Stomach (tissue), 9 donors: Measurements from ENCODE around the gene JAKMIP2. TPM values are rescaled to one million over a fixed set of nuclear protein-coding genes. Genes with fewer than 3 reads are reported as not detected.

ENCODE experiments used
- DNase-seq, 2 donors: peaks; one replicate each; pipeline versions ENCODE4 v3.0.0 to v3.0.0-alpha.2; 2013 to 2019
- H3K27ac ChIP-seq, 5 donors: fragments of 200-600 bp in 4 of 5; sonication (generic) in 4 of 5; one replicate each; pipeline ENCODE4 v1.5.1; 2013 to 2019; ENCODE audit warnings: mild to moderate bottlenecking in 1 of 5, moderate library complexity in 1 of 5
- H3K27me3 ChIP-seq, 3 donors: fragments of 200-600 bp; sonication (generic); one replicate each; pipeline ENCODE4 v1.5.1; 2017 to 2019; ENCODE audit warnings: mixed run types in 1 of 3
- H3K36me3 ChIP-seq, 4 donors: fragments of 200-600 bp; sonication (generic); 1 replicate in 3 of 4; 2 replicates in 1 of 4; pipeline ENCODE4 v1.5.1; 2016 to 2019
- H3K4me1 ChIP-seq, 4 donors: fragments of 200-600 bp; sonication (generic); one replicate each; pipeline ENCODE4 v1.5.1; 2016 to 2019
- H3K4me3 ChIP-seq, 4 donors: fragments of 200-600 bp; sonication (generic) in 3 of 4; one replicate each; pipeline ENCODE4 v1.5.1; 2016 to 2019; ENCODE audit warnings: mild to moderate bottlenecking in 1 of 4
- H3K9me3 ChIP-seq, 4 donors: fragments of 200-600 bp; sonication (generic); one replicate each; pipeline ENCODE4 v1.5.1; 2016 to 2019
- EP300 ChIP-seq: sonication (generic); formaldehyde crosslinking; IDR thresholded peaks from one replicate; pipeline ENCODE4 v1.6.1; 2017; ENCODE audit warnings: antibody characterized with exemption
- POLR2A ChIP-seq, 4 donors: fragments of 450-650 bp; IDR thresholded peaks; one replicate each; pipeline ENCODE4 v1.6.1; 2016; ENCODE audit warnings: antibody characterized with exemption in 4 of 4, control low read depth in 2 of 4, mild to moderate bottlenecking in 1 of 4, moderate library complexity in 1 of 4
- POLR2AphosphoS5 ChIP-seq, 3 donors: sonication (generic); formaldehyde crosslinking; IDR thresholded peaks; one replicate each; pipeline ENCODE4 v1.6.1; 2016; ENCODE audit warnings: antibody characterized with exemption in 3 of 3
- WGBS, 5 donors: extraction: QIAGEN DNeasy Blood & Tissue Kit in 3 of 5; methylation state at CpG; one replicate each; pipeline versions ENCODE4 v1.1.5 to v1.1.7; 2013 to 2018; 5-methylcytosine and 5-hydroxymethylcytosine counted together
- intact Hi-C: fragments of 100-400 bp; cut with DNase I; formaldehyde crosslinking; loops from one replicate; pipeline ENCODE4 v1.15.1; 2023; ENCODE audit warnings: low total_unique reads
- polyA plus RNA-seq, 3 donors: library from polyadenylated mRNA; stranded (reverse); fragments of 200-250 nt; gene quantifications; one replicate each; pipeline ENCODE4 v1.2.3, GENCODE V29; 2013
- total RNA-seq, 5 donors: library from RNA; depleted of rRNA; stranded (reverse); fragments of >200 nt; gene quantifications; one replicate each; pipeline versions ENCODE4 v1.1.0 to v1.2.3, GENCODE V29; 2014 to 2016
- TF ChIP-seq, protein P1 (sequence below), 7 experiments: fragments of 450-650 bp in 4 of 7; fragments of 200-600 bp in 3 of 7; sonication (generic) in 3 of 7; IDR thresholded peaks; one replicate each; pipeline ENCODE4 v1.5.1; 2016 to 2019; ENCODE audit warnings: antibody characterized with exemption in 7 of 7, control low read depth in 2 of 7, mild to moderate bottlenecking in 1 of 7
- donor health status: healthy with polysubstance abuse.
- donor health status: Bipolar disorder and iron deficiency.
- donor health status: healthy.

Gene JAKMIP2
- total and polyA plus RNA-seq, 8 donors, result 0.13 to 13.4 (median 2.6) TPM; not detected in 1

GRCh38 chr5:147552897-147553296, 229.6 kb downstream of the JAKMIP2 start:
- DNase-seq, result no peak
- TF ChIP-seq POLR2AphosphoS5 (IDR thresholded peaks at IDR 0.05), result no peak
- TF ChIP-seq EP300, result no peak
- no peak for TF ChIP-seq POLR2A (IDR thresholded peaks at IDR 0.05)
- TF ChIP-seq, protein P1, sequence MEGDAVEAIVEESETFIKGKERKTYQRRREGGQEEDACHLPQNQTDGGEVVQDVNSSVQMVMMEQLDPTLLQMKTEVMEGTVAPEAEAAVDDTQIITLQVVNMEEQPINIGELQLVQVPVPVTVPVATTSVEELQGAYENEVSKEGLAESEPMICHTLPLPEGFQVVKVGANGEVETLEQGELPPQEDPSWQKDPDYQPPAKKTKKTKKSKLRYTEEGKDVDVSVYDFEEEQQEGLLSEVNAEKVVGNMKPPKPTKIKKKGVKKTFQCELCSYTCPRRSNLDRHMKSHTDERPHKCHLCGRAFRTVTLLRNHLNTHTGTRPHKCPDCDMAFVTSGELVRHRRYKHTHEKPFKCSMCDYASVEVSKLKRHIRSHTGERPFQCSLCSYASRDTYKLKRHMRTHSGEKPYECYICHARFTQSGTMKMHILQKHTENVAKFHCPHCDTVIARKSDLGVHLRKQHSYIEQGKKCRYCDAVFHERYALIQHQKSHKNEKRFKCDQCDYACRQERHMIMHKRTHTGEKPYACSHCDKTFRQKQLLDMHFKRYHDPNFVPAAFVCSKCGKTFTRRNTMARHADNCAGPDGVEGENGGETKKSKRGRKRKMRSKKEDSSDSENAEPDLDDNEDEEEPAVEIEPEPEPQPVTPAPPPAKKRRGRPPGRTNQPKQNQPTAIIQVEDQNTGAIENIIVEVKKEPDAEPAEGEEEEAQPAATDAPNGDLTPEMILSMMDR (IDR thresholded peaks at IDR 0.05), result no peak
- no peaks in the 10 kb centered on the region for H3K9me3 ChIP-seq
- H3K36me3 ChIP-seq, result no peaks in the 10 kb centered on the region
- intact Hi-C loops, result loop anchor here (10.0 kb wide), 1 partner anchor 98 kb away; no protein-coding TSS in a partner anchor
- no peak overlapping the region for H3K4me3 ChIP-seq
- peaks cover 0 to 9% (median 7%) of the 10 kb centered on the region in 4 donors for H3K4me1 ChIP-seq
- no peaks in the 10 kb centered on the region for H3K27me3 ChIP-seq
- 81 to 93% (median 88%) methylated on average over 4 of the region's 4 CpGs for WGBS, 5 donors
- peak overlapping the region in 1 of 5 donors; percentile 78 for H3K27ac ChIP-seq

- no peaks in the 10 kb centered on the region for H3K36me3 ChIP-seq
Measured at GRCh38 chr5:147551677-147552076, 230.9 kb downstream of the JAKMIP2 start.

DNA sequence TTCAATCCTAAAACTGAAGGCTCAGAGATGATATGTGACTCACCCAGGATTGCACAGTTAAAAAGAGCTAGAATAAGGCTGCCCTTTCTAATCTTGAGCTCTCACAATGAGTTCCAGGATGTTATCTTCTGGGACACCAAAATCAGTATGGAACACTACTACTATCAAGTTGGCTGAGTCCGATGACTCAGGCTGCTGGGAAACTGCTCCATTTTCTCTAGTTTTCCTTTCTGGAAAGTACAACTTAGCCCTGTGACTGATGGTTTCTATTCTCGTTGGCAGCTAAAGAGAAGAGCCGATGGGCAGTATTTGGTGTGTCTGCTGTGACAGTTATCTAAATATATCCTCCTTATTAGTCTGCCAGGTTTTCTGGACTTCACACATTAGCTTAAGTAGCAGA, 234.8 kb downstream of the JAKMIP2 start:
- Histone ChIP-seq H3K4me3 (no peak overlapping the region), H3K27ac (no peak overlapping the region), H3K4me1 (no peaks in the 10 kb centered on the region), H3K36me3 (no peaks in the 10 kb centered on the region), H3K9me3 (no peaks in the 10 kb centered on the region), H3K27me3 (no peaks in the 10 kb centered on the region)
- TF ChIP-seq POLR2AphosphoS5 (IDR thresholded peaks at IDR 0.05) (no peak), POLR2A (IDR thresholded peaks at IDR 0.05) (no peak), EP300 (no peak)
- TF ChIP-seq, protein P1 (IDR thresholded peaks at IDR 0.05), result no peak
- intact Hi-C loops, result no loop called here
- no peak for DNase-seq
- WGBS, 5 donors, result 48 to 72% (median 64%) methylated on average over 3 of the region's 3 CpGs

More at GRCh38 chr5:147551677-147552076, 230.9 kb downstream of the JAKMIP2 start:
- no peak for DNase-seq
- Histone ChIP-seq H3K27me3 (no peaks in the 10 kb centered on the region), H3K27ac (no peak overlapping the region), H3K4me1 (peaks cover 0 to 9% (median 7%) of the 10 kb centered on the region in 4 donors), H3K4me3 (no peak overlapping the region), H3K9me3 (no peaks in the 10 kb centered on the region)
- WGBS, 5 donors, result 73 to 82% (median 74%) methylated on average over 1 of the region's 1 CpG
- TF ChIP-seq, protein P1 (IDR thresholded peaks at IDR 0.05), result no peak
- TF ChIP-seq POLR2AphosphoS5 (IDR thresholded peaks at IDR 0.05) (no peak), POLR2A (IDR thresholded peaks at IDR 0.05) (no peak), EP300 (no peak)
- intact Hi-C loops, result loop anchor here (10.0 kb wide), 1 partner anchor 97 kb away; no protein-coding TSS in a partner anchor

DNA sequence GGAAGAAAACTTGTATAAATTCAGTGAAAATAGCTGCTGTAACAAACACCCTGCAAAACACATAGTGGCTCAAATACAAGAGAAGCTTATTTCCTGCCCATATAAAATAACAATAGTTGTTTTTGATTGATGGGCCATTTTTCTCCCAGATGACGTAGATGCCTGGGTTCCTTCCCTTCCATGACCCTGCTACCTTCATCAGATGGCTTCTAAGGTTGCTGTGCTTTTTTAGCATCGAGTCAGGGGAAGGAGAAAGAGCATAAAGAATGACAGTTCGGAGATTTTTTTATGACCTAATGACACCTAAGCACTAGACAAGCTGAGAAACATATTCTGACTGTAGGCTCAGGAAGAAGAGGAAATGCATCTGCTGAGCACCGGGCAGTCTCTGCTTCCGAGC, 238.0 kb downstream of the JAKMIP2 start:
- 64 to 67% (median 66%) methylated on average over 5 of the region's 5 CpGs for WGBS, 5 donors
- no peak overlapping the region for H3K4me3 ChIP-seq
- DNase-seq, result no peak
- no peaks in the 10 kb centered on the region for H3K9me3 ChIP-seq
- no peaks in the 10 kb centered on the region for H3K36me3 ChIP-seq
- no peaks in the 10 kb centered on the region for H3K4me1 ChIP-seq
- H3K27ac ChIP-seq, result no peak overlapping the region
- no peak for TF ChIP-seq POLR2AphosphoS5 (IDR thresholded peaks at IDR 0.05)
- TF ChIP-seq POLR2A (IDR thresholded peaks at IDR 0.05), result no peak
- TF ChIP-seq EP300, result no peak
- TF ChIP-seq, protein P1 (IDR thresholded peaks at IDR 0.05), result no peak
- H3K27me3 ChIP-seq, result no peaks in the 10 kb centered on the region
- intact Hi-C loops, result no loop called here
